NB4 (cell line): ENCODE data around the gene MVP.
A peak's percentile ranks its signal among the peaks of the same experiment; 100 is the strongest.
"Not testable (repeated sequence)": the region's sequence is repeated elsewhere in the genome, so short reads cannot be mapped to it uniquely, and the experiment has no call there.

ENCODE experiments used
- DNase-seq: peaks from one replicate; pipeline ENCODE4 v3.0.0; 2010; ENCODE audit warnings: low read depth
- H3K4me3 ChIP-seq: one replicate; pipeline ENCODE4 v1.5.1; 2011; ENCODE audit warnings: mild to moderate bottlenecking, low read depth, low read length, moderate library complexity
- CTCF ChIP-seq: IDR thresholded peaks from one replicate; pipeline ENCODE4 v1.5.1; 2012; ENCODE audit warnings: low read depth, low read length
- MYC ChIP-seq: IDR thresholded peaks from 2 replicates; pipeline ENCODE4 v1.6.1; 2011; ENCODE audit warnings: low read depth, low read length
- POLR2A ChIP-seq: IDR thresholded peaks from 2 replicates; pipeline ENCODE4 v1.6.1; 2011; ENCODE audit warnings: mild to moderate bottlenecking; ENCODE audit not compliant: insufficient read length; ENCODE audit errors: extremely low read depth
- TF ChIP-seq, protein P1 (sequence below): IDR thresholded peaks from 2 replicates; pipeline ENCODE4 v1.6.1; 2011; ENCODE audit warnings: low read depth, low read length

The MVP gene

GRCh38 chr16:29820271-29820701 lies at the start of gene MVP:
TSS of gene MVP (plus strand) at chr16:29820462. CDS start at chr16:29830550, 10,088 bp downstream.
- TF ChIP-seq, protein P1, sequence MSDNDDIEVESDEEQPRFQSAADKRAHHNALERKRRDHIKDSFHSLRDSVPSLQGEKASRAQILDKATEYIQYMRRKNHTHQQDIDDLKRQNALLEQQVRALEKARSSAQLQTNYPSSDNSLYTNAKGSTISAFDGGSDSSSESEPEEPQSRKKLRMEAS: no peak
- TF ChIP-seq CTCF (no peak), POLR2A (no peak), MYC (no peak)
- H3K4me3 ChIP-seq: peak within 1 kb of the TSS; percentile 47
- DNase-seq: peak; percentile 58

GRCh38 chr16:29772330-29772729 lies 47.9 kb upstream of the MVP start:
- not testable (repeated sequence) for H3K4me3 ChIP-seq, DNase-seq

GRCh38 chr16:29774730-29775129 lies 45.5 kb upstream of the MVP start:
- DNase-seq: no peak
- H3K4me3 ChIP-seq: no peak overlapping the region
- TF ChIP-seq CTCF (no peak), MYC (no peak), POLR2A (no peak)
- TF ChIP-seq, protein P1: no peak

DNA sequence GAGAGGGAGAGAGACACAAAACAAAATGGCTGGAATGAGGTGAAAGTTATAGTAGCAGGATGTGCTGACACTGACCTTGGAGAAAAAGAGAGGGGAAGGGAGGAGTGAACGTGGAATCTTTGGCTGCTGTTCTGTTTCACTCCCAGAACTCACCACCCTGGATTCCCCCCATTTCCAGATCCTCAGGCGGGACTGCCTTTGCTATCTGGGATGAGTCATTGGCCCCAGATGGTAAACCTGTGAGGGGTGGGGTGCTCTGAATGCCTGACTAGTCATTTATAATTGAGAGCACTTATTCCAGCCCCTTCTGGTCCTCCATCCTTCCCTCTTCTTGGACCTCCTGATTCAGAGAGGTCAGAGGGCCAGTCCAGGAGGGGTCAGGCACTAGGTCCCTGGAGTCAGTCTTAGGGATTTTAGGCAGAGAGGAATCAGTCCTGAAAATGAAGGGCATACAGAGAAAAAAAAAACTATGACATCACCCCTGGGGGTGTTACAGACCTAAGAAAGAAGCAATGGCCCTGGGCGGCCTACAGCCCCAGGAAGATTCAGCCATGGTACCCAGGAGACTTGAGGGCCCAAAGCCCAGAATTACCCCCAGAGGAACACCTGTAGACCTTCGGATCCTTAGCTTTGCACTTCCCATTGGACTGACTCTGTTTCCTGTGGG lies 44.4 kb upstream of the MVP start:
- no peak overlapping the region for H3K4me3 ChIP-seq
- no peak for TF ChIP-seq CTCF
- TF ChIP-seq, protein P1: no peak
- no peak for TF ChIP-seq MYC
- TF ChIP-seq POLR2A: no peak
- DNase-seq: no peak

DNA sequence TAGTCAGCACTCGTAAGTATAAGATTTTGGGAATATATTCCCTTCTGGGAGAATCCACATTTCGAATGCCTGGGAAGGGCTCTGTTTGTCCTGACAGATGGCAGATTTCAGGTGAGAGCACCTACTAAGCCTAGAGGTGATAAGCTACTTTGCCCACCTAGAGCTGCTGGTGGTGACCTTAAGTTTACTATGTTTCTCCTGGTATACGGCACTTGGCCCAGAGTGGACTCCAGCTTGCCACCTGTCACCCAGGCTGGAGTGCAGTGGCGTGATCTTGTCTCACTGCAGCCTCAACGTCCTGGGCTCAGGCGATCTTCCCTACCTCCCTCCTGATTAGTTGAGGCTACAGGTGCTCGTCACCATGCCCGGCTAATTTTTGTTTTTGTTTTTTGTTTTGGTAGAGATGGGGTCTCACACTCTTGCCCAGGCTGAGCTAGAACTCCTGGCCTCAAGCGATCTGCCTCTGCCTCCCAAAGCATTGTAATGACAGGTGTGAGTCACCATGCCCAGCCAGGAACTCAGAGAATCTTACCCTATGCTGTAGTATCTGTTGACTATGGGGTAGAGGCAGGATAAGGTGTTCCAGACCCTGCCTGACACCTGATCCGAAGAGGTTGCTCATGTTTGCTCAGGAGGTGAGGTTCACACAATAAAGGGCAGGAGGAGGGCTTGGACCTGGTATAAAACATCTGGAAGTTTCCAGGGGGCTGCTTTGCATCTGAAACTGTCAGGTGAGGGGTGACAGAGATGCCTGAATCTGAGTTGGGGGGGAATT lies 42.5 kb upstream of the MVP start, which contains the start of gene ZG16:
Gene ZG16 (plus strand): TSS at position 681 of the 775 bp plus-strand sequence. CDS start 1,011 bp downstream, outside the sequence.
- DNase-seq: no peak
- TF ChIP-seq, protein P1: no peak
- TF ChIP-seq MYC (no peak), POLR2A (no peak), CTCF (no peak)
- H3K4me3 ChIP-seq: no peak within 1 kb of the TSS

DNA sequence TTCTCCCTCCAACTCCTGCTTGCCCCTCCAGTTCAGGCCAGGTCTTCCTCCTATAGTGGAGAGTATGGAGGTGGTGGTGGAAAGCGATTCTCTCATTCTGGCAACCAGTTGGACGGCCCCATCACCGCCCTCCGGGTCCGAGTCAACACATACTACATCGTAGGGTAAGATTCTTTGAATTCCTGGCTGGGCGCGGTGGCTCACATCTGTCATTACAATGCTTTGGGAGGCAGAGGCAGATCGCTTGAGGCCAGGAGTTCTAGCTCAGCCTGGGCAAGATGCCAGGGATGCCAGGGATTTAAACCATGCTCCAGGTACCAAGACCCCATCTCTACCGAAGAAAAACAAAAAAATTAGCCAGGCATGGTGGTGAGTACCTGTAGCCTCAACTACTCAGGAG lies 40.8 kb upstream of the MVP start:
- TF ChIP-seq CTCF (no peak), POLR2A (no peak), MYC (no peak)
- TF ChIP-seq, protein P1: no peak
- DNase-seq: no peak
- H3K4me3 ChIP-seq: no peak overlapping the region

DNA sequence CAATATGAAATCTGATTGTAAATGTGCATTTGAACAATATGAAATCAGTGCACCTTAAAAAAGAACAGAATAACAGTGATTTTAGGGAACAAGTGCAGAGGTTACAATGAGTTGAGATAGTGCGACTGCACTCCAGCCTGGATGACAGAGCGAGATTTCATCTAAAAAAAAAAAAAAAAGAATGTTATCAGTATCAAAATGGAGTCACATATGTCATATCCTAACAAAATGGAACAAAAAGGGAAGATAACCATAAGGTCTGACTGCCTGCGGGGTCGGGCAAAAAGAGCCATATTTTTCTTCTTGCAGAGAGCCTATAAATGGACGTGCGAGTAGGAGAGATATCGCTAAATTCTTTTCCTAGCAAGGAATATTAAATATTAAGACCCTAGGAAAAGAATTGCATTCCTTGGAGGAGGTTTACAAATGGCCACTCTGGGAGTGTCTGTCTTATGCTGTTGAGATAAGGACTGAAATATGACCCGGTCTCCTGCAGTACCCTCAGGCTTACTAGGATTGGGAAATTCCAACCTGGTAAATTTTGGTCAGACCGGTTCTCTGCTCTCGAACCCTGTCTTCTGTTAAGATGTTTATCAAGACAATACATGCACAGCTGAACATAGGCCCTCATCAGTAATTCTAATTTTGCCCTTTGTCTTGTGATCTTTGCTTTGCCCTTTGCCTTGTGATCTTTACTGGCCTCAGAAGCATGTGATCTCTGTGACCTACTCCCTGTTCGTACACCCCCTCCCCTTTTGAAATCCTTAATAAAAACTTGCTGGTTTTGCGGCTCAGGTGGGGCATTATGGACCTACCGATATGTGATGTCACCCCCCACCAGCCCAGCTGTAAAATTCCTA lies 36.9 kb upstream of the MVP start:
- not testable (repeated sequence) for DNase-seq, H3K4me3 ChIP-seq
